GM12864 (cell line): ENCODE measurements around the gene ITPR1.

Source experiments
- DNase-seq: peaks from one replicate; pipeline ENCODE4 v3.0.0-alpha.2; 2011; ENCODE audit warnings: low read depth
- H3K4me3 ChIP-seq: 2 replicates; pipeline ENCODE4 v1.5.1; 2011; ENCODE audit warnings: mild to moderate bottlenecking, low read depth, low read length, control low read depth
- TF ChIP-seq, protein P1 (sequence below): IDR thresholded peaks from 2 replicates; pipeline ENCODE4 v1.5.1; 2011; ENCODE audit warnings: low read depth, mild to moderate bottlenecking, moderate library complexity, low read length, control low read depth, inconsistent platforms; ENCODE audit errors: missing control alignments

The ITPR1 gene

DNA sequence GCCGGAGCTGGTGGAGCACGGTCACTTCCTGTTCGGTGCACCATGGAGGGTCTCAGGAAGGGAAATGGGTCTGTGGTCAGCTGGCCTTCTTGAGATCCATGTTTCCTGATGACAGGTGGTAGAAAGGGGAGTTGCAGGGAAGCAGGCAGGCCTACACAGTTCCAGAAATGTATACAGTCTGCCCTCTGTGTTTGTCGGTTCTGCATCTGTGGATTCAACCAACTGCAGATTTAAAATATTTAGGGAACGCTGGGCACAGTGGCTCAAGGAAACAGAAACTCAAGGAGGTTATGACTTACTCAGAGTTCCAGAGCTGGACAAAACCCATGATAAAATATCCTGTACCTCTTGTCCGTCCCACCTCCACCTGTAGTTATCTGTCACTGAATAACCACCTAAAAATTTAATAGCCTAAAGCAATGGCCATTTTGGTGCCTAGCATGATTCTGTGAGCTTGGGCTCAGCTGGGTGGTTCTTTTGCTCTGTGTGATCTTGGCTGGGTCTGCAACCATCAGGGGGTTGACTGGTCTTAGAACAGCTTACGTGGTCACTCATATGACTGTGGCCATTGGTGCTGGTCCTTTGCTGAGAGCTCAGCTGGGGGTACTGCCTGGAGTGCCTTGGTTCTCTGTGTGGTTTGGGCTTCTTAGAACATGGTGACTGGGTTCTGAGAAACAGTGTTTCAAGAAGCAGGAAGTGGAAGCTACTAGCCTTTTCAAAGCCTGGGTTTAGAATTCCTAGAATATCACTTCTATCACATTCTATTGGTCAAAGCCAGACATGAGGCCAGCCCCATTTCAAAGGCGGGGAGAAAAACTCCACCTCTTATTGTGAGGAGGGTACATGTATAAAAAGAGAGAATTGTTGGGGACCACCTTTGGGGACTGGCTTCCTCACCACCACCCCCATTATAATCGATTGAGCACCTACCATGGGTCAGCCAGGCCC is 246.4 kb downstream of the ITPR1 start:
- TF ChIP-seq, protein P1, sequence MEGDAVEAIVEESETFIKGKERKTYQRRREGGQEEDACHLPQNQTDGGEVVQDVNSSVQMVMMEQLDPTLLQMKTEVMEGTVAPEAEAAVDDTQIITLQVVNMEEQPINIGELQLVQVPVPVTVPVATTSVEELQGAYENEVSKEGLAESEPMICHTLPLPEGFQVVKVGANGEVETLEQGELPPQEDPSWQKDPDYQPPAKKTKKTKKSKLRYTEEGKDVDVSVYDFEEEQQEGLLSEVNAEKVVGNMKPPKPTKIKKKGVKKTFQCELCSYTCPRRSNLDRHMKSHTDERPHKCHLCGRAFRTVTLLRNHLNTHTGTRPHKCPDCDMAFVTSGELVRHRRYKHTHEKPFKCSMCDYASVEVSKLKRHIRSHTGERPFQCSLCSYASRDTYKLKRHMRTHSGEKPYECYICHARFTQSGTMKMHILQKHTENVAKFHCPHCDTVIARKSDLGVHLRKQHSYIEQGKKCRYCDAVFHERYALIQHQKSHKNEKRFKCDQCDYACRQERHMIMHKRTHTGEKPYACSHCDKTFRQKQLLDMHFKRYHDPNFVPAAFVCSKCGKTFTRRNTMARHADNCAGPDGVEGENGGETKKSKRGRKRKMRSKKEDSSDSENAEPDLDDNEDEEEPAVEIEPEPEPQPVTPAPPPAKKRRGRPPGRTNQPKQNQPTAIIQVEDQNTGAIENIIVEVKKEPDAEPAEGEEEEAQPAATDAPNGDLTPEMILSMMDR: no peak

DNA sequence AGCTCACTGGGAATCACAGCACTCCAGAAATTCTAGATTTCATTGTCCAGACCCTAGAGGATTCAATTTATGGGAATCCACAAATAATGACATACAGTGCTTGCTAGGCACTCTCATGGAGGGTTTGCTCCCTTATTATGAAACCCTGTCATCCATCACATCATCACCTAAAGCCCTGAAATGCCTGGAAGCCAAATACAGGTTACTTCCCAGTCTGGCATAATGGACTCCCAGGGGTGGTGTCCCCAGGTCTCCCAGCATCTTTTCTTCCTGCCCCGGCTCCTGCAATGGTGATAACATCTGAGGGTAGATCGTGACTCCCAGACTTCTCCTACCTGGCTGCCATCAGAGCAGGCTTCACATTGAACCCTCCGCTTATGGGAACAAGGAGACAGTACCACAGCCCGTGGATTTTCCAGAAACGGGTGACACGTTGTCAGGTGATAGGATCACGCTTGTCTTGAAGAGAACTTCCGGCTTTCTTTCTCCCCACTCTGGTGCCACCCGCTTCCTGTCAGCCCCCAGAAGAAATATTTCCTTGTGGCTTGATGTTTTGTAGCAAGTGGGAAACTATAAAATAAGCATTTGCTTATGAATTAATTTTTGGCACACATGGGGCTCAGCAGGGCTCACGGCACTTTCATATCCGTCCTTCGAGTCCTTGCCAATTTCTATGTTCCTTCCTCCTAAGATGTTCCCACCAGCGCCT is 247.4 kb downstream of the ITPR1 start:
- TF ChIP-seq, protein P1: no peak
- H3K4me3 ChIP-seq: no peak overlapping the region
- no peak for DNase-seq

More for the DNA sequence above, 246.4 kb downstream of the ITPR1 start:
- H3K4me3 ChIP-seq: no peak overlapping the region
- no peak for DNase-seq

DNA sequence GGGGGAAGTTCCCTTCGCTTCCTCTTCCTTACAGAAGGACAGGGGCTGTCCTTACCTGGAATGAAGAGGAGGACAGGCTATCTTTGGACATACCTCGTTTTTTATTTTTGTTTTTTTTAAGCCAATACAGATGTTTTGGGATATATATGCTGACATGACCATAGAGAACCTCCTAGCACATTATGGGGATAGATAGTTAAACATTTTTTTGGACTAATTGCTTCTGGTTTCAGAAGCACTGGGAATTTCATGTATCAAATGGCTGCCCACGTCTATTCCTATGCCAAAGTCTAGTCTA is 247.9 kb downstream of the ITPR1 start:
- TF ChIP-seq, protein P1: no peak
- H3K4me3 ChIP-seq: no peak overlapping the region
- DNase-seq: no peak

DNA sequence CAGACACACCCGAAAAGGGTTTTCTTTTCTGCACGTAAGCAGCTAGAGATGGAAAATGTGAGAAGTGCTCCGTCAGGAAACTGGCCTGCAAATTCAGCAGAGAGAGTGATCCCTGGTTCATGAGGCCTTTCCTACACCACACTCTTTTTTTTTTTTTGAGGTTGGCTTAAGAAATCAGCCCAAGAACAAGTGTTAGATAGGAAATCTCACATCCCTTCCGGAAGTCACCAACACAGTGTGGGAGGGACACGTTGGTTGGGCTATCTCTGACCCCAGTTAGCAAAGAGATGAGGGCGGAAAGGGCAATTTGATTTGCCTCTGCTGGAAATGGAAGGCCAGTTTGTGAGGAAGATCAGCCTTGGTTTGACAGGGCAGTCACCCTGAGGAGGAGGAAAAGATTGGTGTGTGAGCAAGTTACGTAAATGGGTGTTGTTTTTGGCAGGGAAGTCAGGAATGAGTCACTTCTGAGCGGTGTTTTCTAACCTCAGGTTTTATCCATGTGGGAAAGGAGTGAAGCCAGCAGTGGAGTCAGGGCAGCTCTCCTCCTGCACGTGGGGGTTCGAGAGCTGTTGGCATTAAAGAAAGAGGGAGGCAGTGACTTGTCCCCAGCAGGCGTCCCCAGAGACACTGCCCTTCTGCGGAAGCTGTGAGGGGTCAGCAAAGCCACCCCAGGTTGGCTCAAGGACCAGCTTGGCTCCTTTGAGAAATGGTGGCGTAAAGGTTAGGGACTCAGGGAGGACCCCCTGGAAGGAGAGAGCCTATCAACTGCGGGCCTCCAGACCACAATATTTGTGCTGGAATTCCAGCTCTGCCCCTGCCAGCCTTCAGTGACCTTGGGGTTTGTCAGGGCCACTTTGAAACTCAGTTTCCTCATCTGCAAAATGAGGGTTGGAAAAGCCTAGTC is 248.5 kb downstream of the ITPR1 start:
- DNase-seq: no peak
- H3K4me3 ChIP-seq: no peak overlapping the region
- TF ChIP-seq, protein P1: no peak

DNA sequence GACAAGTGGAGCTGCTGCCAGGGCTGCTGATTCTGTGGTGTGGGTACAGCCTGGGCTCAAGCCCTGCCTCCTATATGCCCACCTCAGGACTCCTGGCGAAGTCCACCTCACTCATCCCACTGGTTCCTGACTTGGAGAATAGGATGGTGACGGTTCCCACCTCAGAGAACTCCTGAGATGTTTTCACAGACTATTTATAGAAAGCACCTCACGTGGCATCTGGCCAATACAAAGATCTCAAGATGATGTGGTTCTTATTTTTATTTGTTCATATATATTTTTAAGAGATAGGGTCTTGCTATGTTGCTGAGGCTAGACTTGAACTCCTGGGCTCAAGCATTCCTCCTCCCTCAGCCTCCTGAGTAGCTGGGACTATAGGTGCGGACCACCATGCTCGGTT is 249.2 kb downstream of the ITPR1 start:
- DNase-seq: no peak
- no peak overlapping the region for H3K4me3 ChIP-seq
- TF ChIP-seq, protein P1: no peak

DNA sequence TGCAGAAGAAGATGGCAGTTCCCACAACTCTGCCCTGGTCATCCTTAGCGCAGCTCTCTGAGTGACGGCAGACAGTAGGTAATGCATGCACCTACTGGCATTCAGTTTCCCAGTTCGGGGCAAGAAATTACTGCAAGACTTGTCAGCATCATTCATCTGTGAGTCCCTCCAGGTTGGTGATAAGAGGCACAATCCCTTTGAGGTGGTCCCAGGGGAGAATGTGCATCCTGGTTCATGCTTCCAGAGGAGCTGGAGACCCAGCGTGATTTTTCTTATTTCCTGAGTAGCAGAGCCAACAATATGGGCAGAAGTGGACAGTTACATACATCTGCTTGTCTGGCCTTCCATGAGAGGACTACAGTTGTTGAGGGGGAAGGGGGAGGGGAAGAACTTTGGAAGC is 250.2 kb downstream of the ITPR1 start:
- DNase-seq: no peak
- no peak overlapping the region for H3K4me3 ChIP-seq
- TF ChIP-seq, protein P1: no peak
